PC-3 (cell line): Measurements from ENCODE around the gene FASN.

Experiments
- CTCF ChIP-seq: fragments of 300-600 bp; sonication (generic); conservative IDR thresholded peaks from 2 replicates; pipeline ENCODE4 v1.5.1; 2017; ENCODE audit warnings: antibody characterized with exemption, low read depth, mild to moderate bottlenecking, low read length
- EZH2 ChIP-seq: fragments of 300-600 bp; sonication (generic); IDR thresholded peaks from one replicate; pipeline ENCODE4 v1.6.1; 2017; ENCODE audit warnings: antibody characterized with exemption, mild to moderate bottlenecking, low read length; ENCODE audit not compliant: unreplicated experiment

DNA sequence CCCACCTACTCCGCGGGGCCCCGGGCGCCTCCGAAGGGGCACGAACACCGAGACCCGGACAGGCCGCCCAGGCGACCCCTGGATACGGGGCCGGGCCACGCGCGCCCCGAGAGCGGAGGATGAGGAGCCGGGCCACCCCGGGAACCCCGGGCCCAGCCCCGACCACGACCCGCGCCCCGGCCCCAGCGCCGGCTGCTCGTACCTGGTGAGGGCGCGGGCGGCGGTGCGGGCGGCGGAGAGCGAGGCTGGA is 192 bp downstream of the FASN start:
- TF ChIP-seq CTCF (no peak), EZH2 (no peak)
